T-helper 2 cell treated with Interferon-gamma antibody and Interleukin-4, amounts not matched to agents 100 ng/mL and 5 ng/mL, for 36 hours (primary cell): ENCODE results near the gene FER. TPM values are rescaled to one million over a fixed set of nuclear protein-coding genes. Genes with fewer than 3 reads are reported as not detected.
"Not testable (repeated sequence)": the region's sequence is repeated elsewhere in the genome, so short reads cannot be mapped to it uniquely, and the experiment has no call there.

Experiments used
- intact Hi-C: fragments of 100-400 bp; cut with micrococcal nuclease; formaldehyde crosslinking; loops from one replicate; pipeline ENCODE4 v1.15.1; 2023
- total RNA-seq: library from RNA; stranded (reverse); gene quantifications from 2 replicates; pipeline ENCODE4 v1.2.3, GENCODE V29; 2022

Gene FER
- total RNA-seq, 1 donor from 2014 or later: 3.4 TPM

GRCh38 chr5:108946008-108946407, 198.3 kb downstream of the FER start:
- intact Hi-C loops: no loop called here

- intact Hi-C loops: no loop called here
Observed at GRCh38 chr5:108947164-108947563, 199.5 kb downstream of the FER start.

GRCh38 chr5:108950276-108950675, 202.6 kb downstream of the FER start:
- intact Hi-C loops: no loop called here

GRCh38 chr5:108953940-108954339, 206.2 kb downstream of the FER start:
- intact Hi-C loops: no loop called here

GRCh38 chr5:108957333-108957732, 209.6 kb downstream of the FER start:
- intact Hi-C loops: no loop called here

GRCh38 chr5:108966910-108967309, 219.2 kb downstream of the FER start:
- intact Hi-C loops: no loop called here

- intact Hi-C loops: no loop called here
Observed at GRCh38 chr5:108974594-108974993, 226.9 kb downstream of the FER start.

GRCh38 chr5:108975697-108976096, 228.0 kb downstream of the FER start:
- intact Hi-C loops: no loop called here

GRCh38 chr5:108983461-108984092, 235.9 kb downstream of the FER start:
- intact Hi-C loops: no loop called here

GRCh38 chr5:108989761-108990392, 242.2 kb downstream of the FER start:
- intact Hi-C loops: no loop called here

GRCh38 chr5:108992396-108993085, 244.8 kb downstream of the FER start:
- intact Hi-C loops: not testable (repeated sequence)

GRCh38 chr5:108993440-108993839, 245.7 kb downstream of the FER start:
- intact Hi-C loops: not testable (repeated sequence)

- intact Hi-C loops: no loop called here
Observed at GRCh38 chr5:108997720-108998119, 250.0 kb downstream of the FER start.

- intact Hi-C loops: no loop called here
Observed at GRCh38 chr5:108998216-108998615, 250.5 kb downstream of the FER start.

GRCh38 chr5:109003928-109004327, 256.2 kb downstream of the FER start:
- intact Hi-C loops: no loop called here

GRCh38 chr5:109005297-109006009, 257.8 kb downstream of the FER start:
- intact Hi-C loops: no loop called here

- intact Hi-C loops: no loop called here
Observed at GRCh38 chr5:109006129-109006528, 258.4 kb downstream of the FER start.

- intact Hi-C loops: no loop called here
Observed at GRCh38 chr5:109016300-109016699, 268.6 kb downstream of the FER start.

GRCh38 chr5:109022056-109022455, 274.4 kb downstream of the FER start:
- intact Hi-C loops: no loop called here

GRCh38 chr5:109025729-109026128, 278.0 kb downstream of the FER start:
- intact Hi-C loops: not testable (repeated sequence)

GRCh38 chr5:109027983-109028607, 280.4 kb downstream of the FER start:
- intact Hi-C loops: no loop called here
